ENCODE results near the gene C1QTNF8.

C1QTNF8 gene

GRCh38 chr16:1102921-1103635 is 7.0 kb upstream of the C1QTNF8 start (continued):
- TF ChIP-seq ZNF146 (tag by site-specific recombination; IDR thresholded peaks at IDR 0.05), result no peak
- no peak for TF ChIP-seq ZNF626 (tag by site-specific recombination; IDR thresholded peaks at IDR 0.05)
- no peak for TF ChIP-seq ZNF302 (tag by site-specific recombination; IDR thresholded peaks at IDR 0.05; ENCODE audit: low read depth)
- no peak for TF ChIP-seq ZNF548 (tag by site-specific recombination; IDR thresholded peaks at IDR 0.05)
- no peak for TF ChIP-seq ZNF785 (tag by site-specific recombination; IDR thresholded peaks at IDR 0.05)
- no peak for TF ChIP-seq ZNF843 (tag by site-specific recombination; IDR thresholded peaks at IDR 0.05)
- no peak for TF ChIP-seq ZNF549 (tag by site-specific recombination; IDR thresholded peaks at IDR 0.05)
- TF ChIP-seq ZNF169 (tag by site-specific recombination; IDR thresholded peaks at IDR 0.05), result no peak
- TF ChIP-seq ZXDB (tag by site-specific recombination; IDR thresholded peaks at IDR 0.05), result no peak
- peak; percentile 42; the same call in 1 of the 2 replicates for TF ChIP-seq ZNF423 (tag by site-specific recombination; IDR thresholded peaks at IDR 0.05)
- TF ChIP-seq ZNF791 (tag by site-specific recombination; IDR thresholded peaks at IDR 0.05), result no peak
- TF ChIP-seq ZNF274 (IDR thresholded peaks at IDR 0.05; ENCODE audit: low read length), result no peak
- TF ChIP-seq ZNF274 (tag by site-specific recombination; IDR thresholded peaks at IDR 0.05; ENCODE audit: borderline replicate concordance), result no peak
- no peak for TF ChIP-seq OSR2 (tag by site-specific recombination; IDR thresholded peaks at IDR 0.05)
- no peak; the same call in 1 of the 2 replicates for TF ChIP-seq ZBTB8A (tag by site-specific recombination; IDR thresholded peaks at IDR 0.05)
- TF ChIP-seq ZBTB49 (tag by site-specific recombination; IDR thresholded peaks at IDR 0.05; ENCODE audit: low read depth), result no peak
- TF ChIP-seq SP7 (tag by site-specific recombination; IDR thresholded peaks at IDR 0.05), result peak; percentile 28; the same call in 1 of the 2 replicates
- TF ChIP-seq ZNF707 (tag by site-specific recombination; IDR thresholded peaks at IDR 0.05), result no peak
- TF ChIP-seq ZNF266 (tag by site-specific recombination; IDR thresholded peaks at IDR 0.05; ENCODE audit: low read depth), result no peak
- TF ChIP-seq YY2 (tag by site-specific recombination; IDR thresholded peaks at IDR 0.05), result no peak
- TF ChIP-seq ZNF184 (tag by site-specific recombination; IDR thresholded peaks at IDR 0.05), result no peak
- no peak for TF ChIP-seq ZBTB1 (tag by site-specific recombination; IDR thresholded peaks at IDR 0.05)
- TF ChIP-seq, protein P1, sequence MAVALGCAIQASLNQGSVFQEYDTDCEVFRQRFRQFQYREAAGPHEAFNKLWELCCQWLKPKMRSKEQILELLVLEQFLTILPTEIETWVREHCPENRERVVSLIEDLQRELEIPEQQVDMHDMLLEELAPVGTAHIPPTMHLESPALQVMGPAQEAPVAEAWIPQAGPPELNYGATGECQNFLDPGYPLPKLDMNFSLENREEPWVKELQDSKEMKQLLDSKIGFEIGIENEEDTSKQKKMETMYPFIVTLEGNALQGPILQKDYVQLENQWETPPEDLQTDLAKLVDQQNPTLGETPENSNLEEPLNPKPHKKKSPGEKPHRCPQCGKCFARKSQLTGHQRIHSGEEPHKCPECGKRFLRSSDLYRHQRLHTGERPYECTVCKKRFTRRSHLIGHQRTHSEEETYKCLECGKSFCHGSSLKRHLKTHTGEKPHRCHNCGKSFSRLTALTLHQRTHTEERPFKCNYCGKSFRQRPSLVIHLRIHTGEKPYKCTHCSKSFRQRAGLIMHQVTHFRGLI (tag by site-specific recombination; IDR thresholded peaks at IDR 0.05), result no peak
- TF ChIP-seq GLI4 (tag by site-specific recombination; IDR thresholded peaks at IDR 0.05), result no peak
- no peak for TF ChIP-seq ZNF76 (tag by site-specific recombination; IDR thresholded peaks at IDR 0.05; ENCODE audit: borderline replicate concordance, low read depth)
- TF ChIP-seq HIC1 (tag by site-specific recombination; IDR thresholded peaks at IDR 0.05), result peak; percentile 78
- TF ChIP-seq ZNF133 (tag by site-specific recombination; IDR thresholded peaks at IDR 0.05), result no peak
- TF ChIP-seq ZNF24 (tag by site-specific recombination; IDR thresholded peaks at IDR 0.05), result no peak
- no peak for TF ChIP-seq GLI2 (tag by site-specific recombination; IDR thresholded peaks at IDR 0.05; ENCODE audit: borderline replicate concordance, low read depth)
- no peak for TF ChIP-seq ZNF114 (tag by site-specific recombination; IDR thresholded peaks at IDR 0.05)
- no peak for TF ChIP-seq ZNF518A (tag by site-specific recombination; conservative IDR thresholded peaks at IDR 0.05; ENCODE audit: low read depth)
